GM18502 (cell line): ENCODE results near the gene WARS2.

ENCODE experiments used
- ATAC-seq: cut with Tn5 transposase; IDR thresholded peaks from one replicate; pipeline ENCODE4 v1.9.1; 2021; ENCODE audit warnings: mild to moderate bottlenecking; ENCODE audit not compliant: unreplicated experiment, poor library complexity

WARS2 gene

GRCh38 chr1:119003413-119004128 lies 136.9 kb downstream of the WARS2 start:
- no peak for ATAC-seq

GRCh38 chr1:119002028-119002686 lies 138.3 kb downstream of the WARS2 start:
- ATAC-seq, result no peak

- no peak for ATAC-seq
These were observed 139.0 kb downstream of the WARS2 start for GRCh38 chr1:119001181-119002027.

- no peak for ATAC-seq
These were observed 139.9 kb downstream of the WARS2 start for GRCh38 chr1:119000371-119001180.

GRCh38 chr1:118999348-119000071 lies 140.9 kb downstream of the WARS2 start:
- ATAC-seq, result no peak

GRCh38 chr1:118998171-118998570 lies 142.3 kb downstream of the WARS2 start:
- no peak for ATAC-seq

- ATAC-seq, result no peak
These were observed 143.2 kb downstream of the WARS2 start for GRCh38 chr1:118997225-118997624.

GRCh38 chr1:118995312-118996016 lies 145.0 kb downstream of the WARS2 start:
- no peak for ATAC-seq

GRCh38 chr1:118993700-118994026 lies 146.8 kb downstream of the WARS2 start:
- no peak for ATAC-seq

GRCh38 chr1:118992868-118993699 lies 147.4 kb downstream of the WARS2 start:
- no peak for ATAC-seq

- no peak for ATAC-seq
These were observed 148.1 kb downstream of the WARS2 start for GRCh38 chr1:118992237-118992825.

GRCh38 chr1:118991448-118991847 lies 149.0 kb downstream of the WARS2 start:
- no peak for ATAC-seq

GRCh38 chr1:118990513-118991152 lies 149.8 kb downstream of the WARS2 start:
- ATAC-seq, result no peak

- no peak for ATAC-seq
These were observed 150.5 kb downstream of the WARS2 start for GRCh38 chr1:118989878-118990378.

GRCh38 chr1:118989006-118989815 lies 151.2 kb downstream of the WARS2 start:
- no peak for ATAC-seq

- no peak for ATAC-seq
These were observed 152.1 kb downstream of the WARS2 start, which contains the start of gene TBX15 for GRCh38 chr1:118988186-118989005. Gene TBX15, minus strand, starts transcription at chr1:118988343. Its CDS starts 548 bp downstream, at chr1:118987795.
